IMR-90 (cell line): ENCODE data around the gene RAB27B. TPM values are rescaled to one million over a fixed set of nuclear protein-coding genes. Genes with fewer than 3 reads are reported as not detected.

ENCODE experiments used
- ATAC-seq: fragments of 200-7000 bp; cut with Tn5 transposase; 2 replicates; pipeline ENCODE4 v1.9.1; 2020; ENCODE audit warnings: low read depth, mild to moderate bottlenecking, moderate library complexity
- BruUV-seq: library from RNA; stranded (reverse); fragments of 400-500 nt; replicated peaks from 2 replicates; lab custom pipeline; 2021; lab: Mats Ljungman, UMichigan
- CTCF ChIA-PET: fragments of 300-600 bp; formaldehyde crosslinking; extraction: SDS; loops from one replicate; lab custom pipeline; 2021; ENCODE audit warnings: antibody characterized with exemption; lab: Yijun Ruan, JAX
- POLR2A ChIA-PET: fragments of 300-600 bp; sonication (Branson Sonifier 250); formaldehyde crosslinking; loops from one replicate; lab custom pipeline; 2022; ENCODE audit warnings: antibody characterized with exemption; ENCODE audit not compliant: unreplicated experiment; lab: Charles Lee
- DNase-seq: peaks from one replicate; pipeline ENCODE4 v3.0.0; 2013
- H2AFZ ChIP-seq: replicated peaks from 2 replicates; pipeline ENCODE3; 2013; ENCODE audit warnings: low read length, mild to moderate bottlenecking; ENCODE audit not compliant: poor library complexity
- H2AK5ac ChIP-seq: 2 replicates; pipeline ENCODE4 v1.6.1; 2013; ENCODE audit warnings: low read depth, low read length, inconsistent platforms
- H2AK9ac ChIP-seq: replicated peaks from 2 replicates; pipeline ENCODE3; 2013; ENCODE audit warnings: mild to moderate bottlenecking, low read depth, low read length, moderate library complexity; ENCODE audit not compliant: poor library complexity
- H2BK120ac ChIP-seq: 2 replicates; pipeline ENCODE4 v1.6.1; 2013; ENCODE audit warnings: low read depth, low read length, inconsistent platforms
- H2BK15ac ChIP-seq: 3 replicates; pipeline ENCODE4 v1.6.1; 2013; ENCODE audit warnings: low read depth, low read length, inconsistent platforms
- H2BK20ac ChIP-seq: 2 replicates; pipeline ENCODE4 v1.6.1; 2013; ENCODE audit warnings: low read depth, mild to moderate bottlenecking, inconsistent platforms, low read length, moderate library complexity
- H2BK5ac ChIP-seq: 2 replicates; pipeline ENCODE4 v1.6.1; 2013; ENCODE audit warnings: mild to moderate bottlenecking, low read depth, low read length, inconsistent platforms; ENCODE audit not compliant: poor library complexity, severe bottlenecking
- H3K14ac ChIP-seq: replicated peaks from 2 replicates; pipeline ENCODE4 v1.6.1; 2013; ENCODE audit warnings: low read depth, low read length, inconsistent platforms
- H3K18ac ChIP-seq: 2 replicates; pipeline ENCODE4 v1.6.1; 2013; ENCODE audit warnings: low read depth, low read length, control low read depth
- H3K23ac ChIP-seq: 2 replicates; pipeline ENCODE4 v1.6.1; 2013; ENCODE audit warnings: low read depth, low read length, inconsistent platforms
- H3K27ac ChIP-seq: 2 replicates; pipeline ENCODE4 v1.5.1; 2013; ENCODE audit warnings: mild to moderate bottlenecking, control low read depth, low read length; ENCODE audit not compliant: insufficient read depth
- H3K27me3 ChIP-seq: 2 replicates; pipeline ENCODE4 v1.6.1; 2013; ENCODE audit warnings: low read length; ENCODE audit not compliant: control insufficient read depth, insufficient read depth
- H3K36me3 ChIP-seq: 2 replicates; pipeline ENCODE4 v1.6.1; 2013; ENCODE audit warnings: low read length, mixed read lengths; ENCODE audit not compliant: control insufficient read depth, insufficient read depth
- H3K4ac ChIP-seq: 2 replicates; pipeline ENCODE4 v1.6.1; 2013; ENCODE audit warnings: low read depth, low read length, inconsistent platforms
- H3K4me1 ChIP-seq: 2 replicates; pipeline ENCODE4 v1.6.1; 2013; ENCODE audit warnings: low read length, mixed read lengths; ENCODE audit not compliant: control insufficient read depth, insufficient read depth
- H3K4me2 ChIP-seq: 2 replicates; pipeline ENCODE4 v1.6.1; 2013; ENCODE audit warnings: low read depth, mild to moderate bottlenecking, control low read depth, low read length, moderate library complexity
- H3K4me3 ChIP-seq: 2 replicates; pipeline ENCODE4 v1.5.1; 2013; ENCODE audit warnings: low read depth, mild to moderate bottlenecking, control low read depth, low read length, moderate library complexity; ENCODE audit not compliant: insufficient read depth
- H3K56ac ChIP-seq: 2 replicates; pipeline ENCODE4 v1.6.1; 2013; ENCODE audit warnings: low read length, inconsistent platforms; ENCODE audit not compliant: insufficient read depth; ENCODE audit errors: extremely low read depth
- H3K79me1 ChIP-seq, 2 experiments: 2 replicates each; pipeline ENCODE4 v1.6.1; 2013; ENCODE audit warnings: low read length in 2 of 2, inconsistent platforms in 1 of 2, low read depth in 1 of 2
- H3K9ac ChIP-seq: 2 replicates; pipeline ENCODE4 v1.6.1; 2013; ENCODE audit warnings: low read depth, low read length, control low read depth
- H3K9me1 ChIP-seq: 2 replicates; pipeline ENCODE4 v1.6.1; 2013; ENCODE audit warnings: low read length, inconsistent platforms; ENCODE audit not compliant: insufficient read depth
- H3K9me3 ChIP-seq: 2 replicates; pipeline ENCODE4 v1.6.1; 2013; ENCODE audit warnings: low read length; ENCODE audit not compliant: control insufficient read depth, insufficient read depth
- H4K20me1 ChIP-seq: 2 replicates; pipeline ENCODE4 v1.6.1; 2013; ENCODE audit warnings: low read length, inconsistent platforms; ENCODE audit not compliant: insufficient read depth
- H4K5ac ChIP-seq: 2 replicates; pipeline ENCODE4 v1.6.1; 2013; ENCODE audit warnings: mild to moderate bottlenecking, low read depth, low read length, control low read depth
- H4K8ac ChIP-seq, 2 experiments: 2 replicates each; pipeline ENCODE4 v1.6.1; 2013; ENCODE audit warnings: low read depth in 2 of 2, low read length in 2 of 2, control low read depth in 1 of 2, inconsistent platforms in 1 of 2
- H4K91ac ChIP-seq: 2 replicates; pipeline ENCODE4 v1.6.1; 2013; ENCODE audit warnings: low read depth, low read length, inconsistent platforms; ENCODE audit not compliant: insufficient read depth
- BHLHE40 ChIP-seq: fragments of 150-350 bp; IDR thresholded peaks from 2 replicates; pipeline ENCODE4 v1.6.1; 2016; ENCODE audit warnings: mild to moderate bottlenecking, low read depth, low read length
- CHD1 ChIP-seq: IDR thresholded peaks from 2 replicates; pipeline ENCODE4 v1.6.1; 2012; ENCODE audit warnings: low read depth, low read length, improper control_type of control experiment
- FOS ChIP-seq: fragments of 150-350 bp; IDR thresholded peaks from 2 replicates; pipeline ENCODE4 v1.6.1; 2016; ENCODE audit warnings: low read depth, low read length
- MAFK ChIP-seq: IDR thresholded peaks from 2 replicates; pipeline ENCODE4 v1.6.1; 2012; ENCODE audit warnings: low read depth, low read length, improper control_type of control experiment
- MXI1 ChIP-seq: IDR thresholded peaks from 2 replicates; pipeline ENCODE4 v1.6.1; 2012; ENCODE audit warnings: low read depth, mild to moderate bottlenecking, low read length, moderate library complexity, borderline replicate concordance
- WGBS, 2 experiments: methylation state at CpG; one replicate each; pipeline versions ENCODE4 v1.1.5 to v1.1.7; 2013; ENCODE audit warnings: missing lambda C conversion rate in 2 of 2; ENCODE audit not compliant: insufficient read length in 1 of 2; ENCODE audit errors: extremely low coverage in 2 of 2; 5-methylcytosine and 5-hydroxymethylcytosine counted together
- dilution Hi-C: fragments of 300-500 bp; cut with HindIII; formaldehyde crosslinking; loops from one replicate; pipeline ENCODE4 v1.14.3; 2018; ENCODE audit warnings: low sequenced_read_pairs; ENCODE audit not compliant: unreplicated experiment
- in situ Hi-C: fragments of 300-500 bp; cut with MboI; formaldehyde crosslinking; loops from 3 replicates; pipeline ENCODE4 v1.14.3; 2019; ENCODE audit warnings: low sequenced_read_pairs, inconsistent platforms, mixed read lengths
- intact Hi-C: fragments of 100-400 bp; cut with micrococcal nuclease; formaldehyde crosslinking; loops from 2 replicates; pipeline ENCODE4 v1.10.0; 2022
- polyA plus RNA-seq, 3 experiments: library from polyadenylated mRNA; depleted of rRNA; stranded (reverse); fragments of >200 nt; gene quantifications; 2 replicates each; pipeline ENCODE4 v1.2.3, GENCODE V29; 2012; ENCODE audit warnings: low replicate concordance in 1 of 3
- total RNA-seq: library from RNA; depleted of rRNA; stranded (reverse); fragments of >200 nt; gene quantifications from 2 replicates; pipeline ENCODE4 v1.2.3, GENCODE V29; 2012
- TF ChIP-seq, protein P1 (sequence below): conservative IDR thresholded peaks from 2 replicates; pipeline ENCODE4 v1.5.1; 2012; ENCODE audit warnings: mild to moderate bottlenecking, low read depth, low read length, improper control_type of control experiment
- TF ChIP-seq, protein P2 (sequence below): fragments of 150-350 bp; IDR thresholded peaks from 2 replicates; pipeline ENCODE4 v1.6.1; 2017; ENCODE audit warnings: mild to moderate bottlenecking, antibody characterized with exemption, low read length, low read depth

Gene RAB27B
- total and polyA plus RNA-seq, 2 of the 4 experiments (the other 2 are of a cell fraction), result 0.24 to 1.3 TPM

DNA sequence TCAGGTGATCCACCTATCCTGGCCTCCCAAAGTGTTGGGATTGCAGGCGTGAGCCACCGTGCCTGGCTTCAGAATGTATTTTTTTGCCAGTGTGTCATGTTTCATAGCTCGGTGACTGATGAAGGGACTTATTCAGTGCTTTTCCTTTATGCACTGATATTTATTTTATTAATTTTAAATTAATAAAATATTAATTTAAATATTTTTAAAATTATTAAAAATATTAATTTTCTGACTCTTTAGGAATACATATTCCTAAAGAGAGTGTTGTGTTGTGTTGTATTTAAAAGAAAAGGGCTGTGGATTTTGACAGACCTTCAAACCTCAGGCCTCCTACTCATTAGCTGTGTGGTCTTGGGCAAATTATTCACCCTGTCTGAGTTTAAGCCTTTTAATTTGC, 22.3 kb downstream of the RAB27B start:
- TF ChIP-seq MAFK (no peak), BHLHE40 (no peak), FOS (no peak), CHD1 (no peak), MXI1 (no peak)
- TF ChIP-seq, protein P1, sequence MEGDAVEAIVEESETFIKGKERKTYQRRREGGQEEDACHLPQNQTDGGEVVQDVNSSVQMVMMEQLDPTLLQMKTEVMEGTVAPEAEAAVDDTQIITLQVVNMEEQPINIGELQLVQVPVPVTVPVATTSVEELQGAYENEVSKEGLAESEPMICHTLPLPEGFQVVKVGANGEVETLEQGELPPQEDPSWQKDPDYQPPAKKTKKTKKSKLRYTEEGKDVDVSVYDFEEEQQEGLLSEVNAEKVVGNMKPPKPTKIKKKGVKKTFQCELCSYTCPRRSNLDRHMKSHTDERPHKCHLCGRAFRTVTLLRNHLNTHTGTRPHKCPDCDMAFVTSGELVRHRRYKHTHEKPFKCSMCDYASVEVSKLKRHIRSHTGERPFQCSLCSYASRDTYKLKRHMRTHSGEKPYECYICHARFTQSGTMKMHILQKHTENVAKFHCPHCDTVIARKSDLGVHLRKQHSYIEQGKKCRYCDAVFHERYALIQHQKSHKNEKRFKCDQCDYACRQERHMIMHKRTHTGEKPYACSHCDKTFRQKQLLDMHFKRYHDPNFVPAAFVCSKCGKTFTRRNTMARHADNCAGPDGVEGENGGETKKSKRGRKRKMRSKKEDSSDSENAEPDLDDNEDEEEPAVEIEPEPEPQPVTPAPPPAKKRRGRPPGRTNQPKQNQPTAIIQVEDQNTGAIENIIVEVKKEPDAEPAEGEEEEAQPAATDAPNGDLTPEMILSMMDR, result no peak
- TF ChIP-seq, protein P2, sequence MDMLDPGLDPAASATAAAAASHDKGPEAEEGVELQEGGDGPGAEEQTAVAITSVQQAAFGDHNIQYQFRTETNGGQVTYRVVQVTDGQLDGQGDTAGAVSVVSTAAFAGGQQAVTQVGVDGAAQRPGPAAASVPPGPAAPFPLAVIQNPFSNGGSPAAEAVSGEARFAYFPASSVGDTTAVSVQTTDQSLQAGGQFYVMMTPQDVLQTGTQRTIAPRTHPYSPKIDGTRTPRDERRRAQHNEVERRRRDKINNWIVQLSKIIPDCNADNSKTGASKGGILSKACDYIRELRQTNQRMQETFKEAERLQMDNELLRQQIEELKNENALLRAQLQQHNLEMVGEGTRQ, result no peak

More for the DNA sequence above, 22.3 kb downstream of the RAB27B start:
- intact Hi-C loops, result no loop called here
- WGBS, 2 experiments, result no CpG with 5 or more reads among the region's 3 CpGs
- Histone ChIP-seq H2BK120ac (no peak overlapping the region), H4K91ac (no peak overlapping the region), H2AFZ (no peak overlapping the region), H3K27ac (no peak overlapping the region), H3K4me1 (no peaks in the 10 kb centered on the region), H2AK5ac (no peak overlapping the region), H3K4me2 (no peak overlapping the region), H4K5ac (no peak overlapping the region), H3K9me1 (no peaks in the 10 kb centered on the region), H3K23ac (no peak overlapping the region), H3K4ac (no peak overlapping the region), H3K4me3 (no peak overlapping the region), H2BK20ac (no peak overlapping the region), H3K36me3 (no peaks in the 10 kb centered on the region), H3K56ac (no peak overlapping the region), H2BK15ac (no peak overlapping the region; the same call in 2 of the 3 replicates), H3K14ac (no peak overlapping the region), H3K9ac (no peak overlapping the region), H4K20me1 (no peaks in the 10 kb centered on the region), H3K18ac (no peak overlapping the region), H2BK5ac (no peak overlapping the region), H3K79me1 (no peaks in the 10 kb centered on the region), H4K8ac (no peak overlapping the region), H2AK9ac (no peak overlapping the region), H3K27me3 (no peaks in the 10 kb centered on the region), H3K9me3 (no peaks in the 10 kb centered on the region)
- in situ Hi-C loops, result no loop called here
- ATAC-seq (no peak), DNase-seq (no peak)
- no TSS peak for BruUV-seq
- CTCF ChIA-PET, result no interaction called here
- dilution Hi-C loops, result no loop called here
- POLR2A ChIA-PET, result no interaction called here
